ENCODE results near the gene ZBTB26. TPM values are rescaled to one million over a fixed set of nuclear protein-coding genes. Genes with fewer than 3 reads are reported as not detected.

ZBTB26 gene
- polyA plus RNA-seq, 2 of the 4 experiments (the other 2 are of a cell fraction): 3.6 to 9.0 TPM

GRCh38 chr9:122897969-122898368 lies 33.3 kb downstream of the ZBTB26 start:
- ATAC-seq (no peak), DNase-seq (ENCODE audit: low read depth in 1 of 2, low spot score in 1 of 2) (no peak), FAIRE-seq (no peak)
- 85% methylated on average over 1 of the region's 1 CpG for WGBS (ENCODE audit: missing lambda C conversion rate)
- H3K9me3 ChIP-seq: no peaks in the 10 kb centered on the region
- peaks cover 25% of the 10 kb centered on the region; the same call in 2 of the 3 replicates for H3K4me1 ChIP-seq
- CTCF ChIA-PET: interaction anchor here (0.7 to 1.2 kb wide), 3 partner anchors 21 to 535 kb away, joined by 3 to 4 read pairs (median 3); no protein-coding TSS in a partner anchor
- no peak overlapping the region for H3K4me3 ChIP-seq
- no peak overlapping the region for H3K27ac ChIP-seq
- TF ChIP-seq POLR2AphosphoS2 (conservative IDR thresholded peaks at IDR 0.05; ENCODE audit: low read length) (no peak), CEBPB (IDR thresholded peaks at IDR 0.05) (no peak), JUNB (IDR thresholded peaks at IDR 0.05) (no peak), HOXA7 (CRISPR knock-in tag; IDR thresholded peaks at IDR 0.05) (no peak), NFE2L2 (conservative IDR thresholded peaks at IDR 0.05; ENCODE audit: low read length) (no peak), RFX5 (IDR thresholded peaks at IDR 0.05) (no peak), ZNF302 (CRISPR knock-in tag; IDR thresholded peaks at IDR 0.05) (no peak), RCOR1 (IDR thresholded peaks at IDR 0.05; ENCODE audit: low read depth, low read length) (no peak), SMC3 (IDR thresholded peaks at IDR 0.05) (no peak), BCL3 (IDR thresholded peaks at IDR 0.05) (no peak), RAD21 (conservative IDR thresholded peaks at IDR 0.05 in 1 of 2, IDR thresholded peaks at IDR 0.05 in 1 of 2) (no peak)
- TF ChIP-seq, protein P1, sequence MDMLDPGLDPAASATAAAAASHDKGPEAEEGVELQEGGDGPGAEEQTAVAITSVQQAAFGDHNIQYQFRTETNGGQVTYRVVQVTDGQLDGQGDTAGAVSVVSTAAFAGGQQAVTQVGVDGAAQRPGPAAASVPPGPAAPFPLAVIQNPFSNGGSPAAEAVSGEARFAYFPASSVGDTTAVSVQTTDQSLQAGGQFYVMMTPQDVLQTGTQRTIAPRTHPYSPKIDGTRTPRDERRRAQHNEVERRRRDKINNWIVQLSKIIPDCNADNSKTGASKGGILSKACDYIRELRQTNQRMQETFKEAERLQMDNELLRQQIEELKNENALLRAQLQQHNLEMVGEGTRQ (IDR thresholded peaks at IDR 0.05): no peak
- TF ChIP-seq, protein P2, sequence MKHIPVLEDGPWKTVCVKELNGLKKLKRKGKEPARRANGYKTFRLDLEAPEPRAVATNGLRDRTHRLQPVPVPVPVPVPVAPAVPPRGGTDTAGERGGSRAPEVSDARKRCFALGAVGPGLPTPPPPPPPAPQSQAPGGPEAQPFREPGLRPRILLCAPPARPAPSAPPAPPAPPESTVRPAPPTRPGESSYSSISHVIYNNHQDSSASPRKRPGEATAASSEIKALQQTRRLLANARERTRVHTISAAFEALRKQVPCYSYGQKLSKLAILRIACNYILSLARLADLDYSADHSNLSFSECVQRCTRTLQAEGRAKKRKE (CRISPR knock-in tag; IDR thresholded peaks at IDR 0.05; ENCODE audit: low read depth): no peak
- no peak overlapping the region for H3K4me2 ChIP-seq
- POLR2A ChIA-PET: no interaction called here

DNA sequence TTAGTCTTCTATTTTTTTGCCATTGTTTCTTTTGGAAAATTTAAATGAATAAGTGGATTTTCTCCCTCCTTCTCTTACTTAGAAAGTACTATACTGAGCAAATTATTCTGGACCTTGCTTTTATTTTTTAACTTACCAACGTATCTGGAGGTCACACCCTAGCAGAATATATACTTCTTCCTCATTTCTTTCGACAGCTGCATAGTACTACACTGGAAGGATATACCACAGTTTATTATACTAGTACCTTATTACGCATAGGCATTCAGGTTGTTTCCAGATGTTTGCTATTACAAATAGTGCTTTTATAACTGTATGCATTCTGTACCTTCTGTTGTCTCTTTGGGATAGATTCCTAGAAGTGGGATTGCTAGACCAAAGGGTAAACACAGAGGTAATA lies 42.8 kb downstream of the ZBTB26 start:
- H3K4me1 ChIP-seq: no peaks in the 10 kb centered on the region
- ChIA-PET CTCF (no interaction called here), POLR2A (no interaction called here)
- WGBS (ENCODE audit: missing lambda C conversion rate): 62% methylated on average over 3 of the region's 3 CpGs
- no peaks in the 10 kb centered on the region for H3K9me3 ChIP-seq
- ATAC-seq (no peak), FAIRE-seq (no peak), DNase-seq (ENCODE audit: low read depth in 1 of 2, low spot score in 1 of 2) (no peak)
- no peak for TF ChIP-seq CTCF (IDR thresholded peaks at IDR 0.05)
- no peak for TF ChIP-seq SMC3 (IDR thresholded peaks at IDR 0.05)
- TF ChIP-seq EHMT2 (IDR thresholded peaks at IDR 0.05; ENCODE audit: low read depth): no peak
- no peak for TF ChIP-seq SREBF2 (IDR thresholded peaks at IDR 0.05)
- no peak for TF ChIP-seq POLR2A (IDR thresholded peaks at IDR 0.05; ENCODE audit: low read length)
- TF ChIP-seq, protein P3, sequence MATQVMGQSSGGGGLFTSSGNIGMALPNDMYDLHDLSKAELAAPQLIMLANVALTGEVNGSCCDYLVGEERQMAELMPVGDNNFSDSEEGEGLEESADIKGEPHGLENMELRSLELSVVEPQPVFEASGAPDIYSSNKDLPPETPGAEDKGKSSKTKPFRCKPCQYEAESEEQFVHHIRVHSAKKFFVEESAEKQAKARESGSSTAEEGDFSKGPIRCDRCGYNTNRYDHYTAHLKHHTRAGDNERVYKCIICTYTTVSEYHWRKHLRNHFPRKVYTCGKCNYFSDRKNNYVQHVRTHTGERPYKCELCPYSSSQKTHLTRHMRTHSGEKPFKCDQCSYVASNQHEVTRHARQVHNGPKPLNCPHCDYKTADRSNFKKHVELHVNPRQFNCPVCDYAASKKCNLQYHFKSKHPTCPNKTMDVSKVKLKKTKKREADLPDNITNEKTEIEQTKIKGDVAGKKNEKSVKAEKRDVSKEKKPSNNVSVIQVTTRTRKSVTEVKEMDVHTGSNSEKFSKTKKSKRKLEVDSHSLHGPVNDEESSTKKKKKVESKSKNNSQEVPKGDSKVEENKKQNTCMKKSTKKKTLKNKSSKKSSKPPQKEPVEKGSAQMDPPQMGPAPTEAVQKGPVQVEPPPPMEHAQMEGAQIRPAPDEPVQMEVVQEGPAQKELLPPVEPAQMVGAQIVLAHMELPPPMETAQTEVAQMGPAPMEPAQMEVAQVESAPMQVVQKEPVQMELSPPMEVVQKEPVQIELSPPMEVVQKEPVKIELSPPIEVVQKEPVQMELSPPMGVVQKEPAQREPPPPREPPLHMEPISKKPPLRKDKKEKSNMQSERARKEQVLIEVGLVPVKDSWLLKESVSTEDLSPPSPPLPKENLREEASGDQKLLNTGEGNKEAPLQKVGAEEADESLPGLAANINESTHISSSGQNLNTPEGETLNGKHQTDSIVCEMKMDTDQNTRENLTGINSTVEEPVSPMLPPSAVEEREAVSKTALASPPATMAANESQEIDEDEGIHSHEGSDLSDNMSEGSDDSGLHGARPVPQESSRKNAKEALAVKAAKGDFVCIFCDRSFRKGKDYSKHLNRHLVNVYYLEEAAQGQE (IDR thresholded peaks at IDR 0.05): no peak
- TF ChIP-seq HMGXB4 (CRISPR knock-in tag; IDR thresholded peaks at IDR 0.05; ENCODE audit: borderline replicate concordance): no peak
- no peak for TF ChIP-seq HOXB5 (CRISPR knock-in tag; IDR thresholded peaks at IDR 0.05)
- TF ChIP-seq CHD4 (IDR thresholded peaks at IDR 0.05; ENCODE audit: borderline replicate concordance): no peak
- TF ChIP-seq RNF2 (IDR thresholded peaks at IDR 0.05; ENCODE audit: borderline replicate concordance, low read depth): no peak
- no peak for TF ChIP-seq ELK1 (IDR thresholded peaks at IDR 0.05; ENCODE audit: low read depth, low read length)
- TF ChIP-seq ZSCAN20 (CRISPR knock-in tag; IDR thresholded peaks at IDR 0.05): no peak
- TF ChIP-seq POLR2AphosphoS2 (conservative IDR thresholded peaks at IDR 0.05; ENCODE audit: low read length): no peak
- TF ChIP-seq ZFP36 (IDR thresholded peaks at IDR 0.05; ENCODE audit: borderline replicate concordance, partially characterized antibody): no peak
- H3K4me3 ChIP-seq: no peak overlapping the region
- no peak overlapping the region for H3K4me2 ChIP-seq
- H3K27ac ChIP-seq: no peak overlapping the region

Data from A549 (cell line).